WERI-Rb-1 (cell line): ENCODE measurements around the gene DISP3.

Experiments
- DNase-seq: peaks from one replicate; pipeline ENCODE4 v3.0.0-alpha.2; 2020
- H3K27ac ChIP-seq: fragments of 250-450 bp; sonication (Bioruptor Pico); 2 replicates; pipeline ENCODE4 v1.5.1; 2020; ENCODE audit warnings: mild to moderate bottlenecking, moderate library complexity
- H3K27me3 ChIP-seq: fragments of 250-450 bp; sonication (Bioruptor Pico); 2 replicates; pipeline ENCODE4 v1.5.1; 2021; ENCODE audit warnings: mild to moderate bottlenecking, low read depth, moderate library complexity; ENCODE audit not compliant: insufficient read depth, severe bottlenecking
- H3K36me3 ChIP-seq: fragments of 250-450 bp; sonication (Bioruptor Pico); 2 replicates; pipeline ENCODE4 v1.5.1; 2020; ENCODE audit warnings: mild to moderate bottlenecking, moderate library complexity
- H3K4me3 ChIP-seq: 2 replicates; pipeline ENCODE4 v1.5.1; 2011; ENCODE audit warnings: low read depth, mild to moderate bottlenecking, control low read depth, low read length
- H3K9me3 ChIP-seq: fragments of 250-450 bp; sonication (Bioruptor Pico); 2 replicates; pipeline ENCODE4 v1.5.1; 2021; ENCODE audit warnings: mild to moderate bottlenecking, moderate library complexity; ENCODE audit not compliant: severe bottlenecking
- CTCF ChIP-seq: IDR thresholded peaks from 2 replicates; pipeline ENCODE4 v1.5.1; 2011; ENCODE audit warnings: low read depth, mild to moderate bottlenecking, control low read depth, inconsistent platforms, low read length

The DISP3 gene

GRCh38 chr1:11539850-11540772, 61.2 kb downstream of the DISP3 start:
- H3K4me3 ChIP-seq, result no peak overlapping the region
- H3K27ac ChIP-seq, result no peak overlapping the region
- DNase-seq, result no peak
- H3K9me3 ChIP-seq, result no peaks in the 10 kb centered on the region
- no peak for TF ChIP-seq CTCF
- H3K27me3 ChIP-seq, result no peaks in the 10 kb centered on the region
- peaks cover 32% of the 10 kb centered on the region for H3K36me3 ChIP-seq

- Histone ChIP-seq H3K4me3 (no peak overlapping the region), H3K36me3 (peaks cover 25% of the 10 kb centered on the region), H3K27me3 (no peaks in the 10 kb centered on the region), H3K27ac (no peak overlapping the region), H3K9me3 (no peaks in the 10 kb centered on the region)
- TF ChIP-seq CTCF, result no peak
- no peak for DNase-seq
These were observed 61.8 kb downstream of the DISP3 start for GRCh38 chr1:11540773-11541160.

- no peaks in the 10 kb centered on the region for H3K27me3 ChIP-seq
- DNase-seq, result no peak
- TF ChIP-seq CTCF, result no peak
These were observed 62.3 kb downstream of the DISP3 start for GRCh38 chr1:11541236-11541635.

DNA sequence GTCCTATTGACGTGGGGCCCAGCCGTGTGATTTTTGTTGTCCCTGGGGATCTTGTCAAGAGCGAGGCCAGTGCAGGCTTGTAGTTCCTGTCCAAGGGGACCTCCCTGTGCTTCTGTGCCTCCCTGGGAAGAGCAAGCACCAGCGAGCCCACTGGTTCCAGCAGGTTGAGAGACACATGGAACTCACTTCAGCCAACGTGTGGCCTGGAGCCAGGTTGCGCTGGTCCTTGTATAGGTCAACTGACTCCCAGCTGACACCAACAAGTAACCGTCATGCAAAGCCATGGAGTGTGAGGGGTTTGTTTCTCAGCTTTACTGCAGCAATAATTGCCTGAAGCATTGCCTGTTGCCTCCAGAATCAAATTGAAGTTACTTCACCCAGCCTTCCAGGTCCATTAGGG, 63.0 kb downstream of the DISP3 start:
- H3K27ac ChIP-seq, result no peak overlapping the region
- H3K27me3 ChIP-seq, result no peaks in the 10 kb centered on the region
- no peak for TF ChIP-seq CTCF
- H3K4me3 ChIP-seq, result no peak overlapping the region
- H3K9me3 ChIP-seq, result no peaks in the 10 kb centered on the region
- no peak for DNase-seq
- H3K36me3 ChIP-seq, result peaks cover 14% of the 10 kb centered on the region

More at GRCh38 chr1:11541236-11541635, 62.3 kb downstream of the DISP3 start:
- H3K9me3 ChIP-seq, result no peaks in the 10 kb centered on the region
- no peak overlapping the region for H3K27ac ChIP-seq
- H3K4me3 ChIP-seq, result no peak overlapping the region
- peaks cover 21% of the 10 kb centered on the region for H3K36me3 ChIP-seq

GRCh38 chr1:11543392-11543791, 64.4 kb downstream of the DISP3 start:
- no peak for DNase-seq
- Histone ChIP-seq H3K27me3 (no peaks in the 10 kb centered on the region), H3K4me3 (no peak overlapping the region), H3K27ac (no peak overlapping the region), H3K9me3 (no peaks in the 10 kb centered on the region), H3K36me3 (peaks cover 2% of the 10 kb centered on the region; the same call in 1 of the 2 replicates)
- no peak for TF ChIP-seq CTCF
